A204.1 (cell line): Measurements from ENCODE around the gene NKIRAS1.
"Not testable (repeated sequence)": the region's sequence is repeated elsewhere in the genome, so short reads cannot be mapped to it uniquely, and the experiment has no call there.

Source experiments
- FAIRE-seq: peaks from 2 replicates; lab custom pipeline; 2012; peaks lifted over from hg19 to GRCh38; lab: Jason Lieb, UNC

NKIRAS1 gene

DNA sequence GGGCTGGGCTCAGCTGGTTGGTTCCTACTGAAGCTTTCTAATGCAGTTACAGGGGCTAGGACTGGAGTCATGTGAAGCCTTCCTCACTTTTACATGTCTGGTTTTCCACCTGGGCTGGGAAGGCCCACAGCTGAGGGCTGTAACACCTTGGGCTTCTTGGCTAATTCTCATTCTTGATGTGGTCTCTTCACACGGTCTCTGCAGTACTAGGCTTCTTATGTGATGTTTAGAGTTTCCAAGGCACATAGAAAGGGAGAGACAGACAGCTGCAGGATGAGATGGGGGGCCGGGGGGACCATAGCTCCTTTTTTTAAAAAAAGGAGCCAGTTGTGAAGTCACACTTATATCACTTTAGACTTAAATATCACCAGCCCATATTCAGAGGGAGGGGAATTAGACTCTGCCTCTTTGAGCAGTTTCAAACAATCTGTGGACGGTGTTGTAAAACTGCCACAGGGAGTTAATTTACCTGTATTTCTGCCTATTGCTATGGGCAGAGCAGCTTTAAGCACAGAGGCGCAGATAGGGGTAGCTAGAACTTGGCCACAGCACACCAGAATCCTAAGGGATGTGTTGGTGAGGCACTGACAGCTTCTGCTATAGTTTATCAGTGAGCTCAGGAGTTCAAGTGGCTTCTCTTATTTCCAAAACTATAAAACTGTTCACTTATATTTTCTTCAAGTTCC, 46.7 kb downstream of the NKIRAS1 start:
- no peak for FAIRE-seq

- no peak for FAIRE-seq
Measured at GRCh38 chr3:23867838-23868237, 49.0 kb downstream of the NKIRAS1 start.

DNA sequence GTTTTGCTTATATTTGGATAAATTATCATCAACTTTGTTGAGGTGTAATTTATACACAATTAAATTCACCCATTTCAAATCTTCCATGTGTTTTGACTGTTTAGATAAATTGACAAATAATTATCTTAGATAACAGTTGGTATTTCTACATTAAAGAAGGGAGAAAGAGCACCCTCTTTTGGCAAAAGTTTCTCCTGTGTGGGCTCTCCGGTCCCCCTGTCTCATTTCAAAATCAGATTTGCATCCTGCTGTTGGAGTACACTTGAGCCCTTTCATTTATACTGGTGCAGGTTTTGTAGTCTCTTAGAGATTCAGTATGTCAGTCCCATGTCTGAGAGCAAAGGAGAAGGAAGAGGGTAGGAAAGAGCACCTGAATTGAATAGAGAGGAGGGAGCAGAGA, 49.4 kb downstream of the NKIRAS1 start:
- no peak for FAIRE-seq

DNA sequence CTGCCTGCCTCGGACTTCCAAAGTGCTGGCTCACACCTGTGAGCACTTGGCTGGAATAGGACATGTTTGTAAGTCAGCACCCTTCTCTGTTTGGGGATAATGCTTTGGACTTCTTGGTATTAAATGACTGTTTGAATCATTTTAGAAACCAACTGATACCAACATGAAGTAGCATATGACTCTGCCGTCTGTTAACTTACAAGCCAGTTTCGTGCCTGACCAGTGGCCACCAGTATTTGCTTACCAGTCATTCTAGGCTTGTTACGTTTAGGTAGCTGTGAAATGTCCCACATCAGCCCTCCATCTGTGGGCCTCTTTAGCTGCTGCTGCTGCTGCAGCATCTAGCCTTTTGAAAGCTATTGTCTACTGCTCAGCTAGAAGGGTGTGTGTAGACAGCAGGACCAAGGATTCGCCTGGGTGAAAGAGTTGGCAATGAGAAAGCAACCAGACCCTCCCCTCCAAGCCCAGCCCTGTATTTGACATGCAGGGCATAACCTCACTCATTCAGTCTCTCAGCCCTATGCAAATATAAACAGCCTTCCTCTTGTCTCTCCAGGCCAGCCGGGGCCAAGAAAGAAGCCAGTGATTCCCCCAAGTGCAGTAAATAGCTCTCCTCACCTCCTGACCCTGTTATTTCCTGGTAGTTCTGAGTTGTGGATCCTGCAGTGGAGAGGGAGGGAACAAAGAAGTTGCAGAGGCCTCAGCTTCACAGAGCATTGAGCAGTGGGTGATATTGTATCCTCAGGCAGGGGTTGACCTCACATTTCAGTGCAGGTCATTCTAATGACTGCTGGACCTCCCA, 51.0 kb downstream of the NKIRAS1 start:
- no peak for FAIRE-seq

GRCh38 chr3:23864931-23865330, 51.9 kb downstream of the NKIRAS1 start:
- no peak for FAIRE-seq

DNA sequence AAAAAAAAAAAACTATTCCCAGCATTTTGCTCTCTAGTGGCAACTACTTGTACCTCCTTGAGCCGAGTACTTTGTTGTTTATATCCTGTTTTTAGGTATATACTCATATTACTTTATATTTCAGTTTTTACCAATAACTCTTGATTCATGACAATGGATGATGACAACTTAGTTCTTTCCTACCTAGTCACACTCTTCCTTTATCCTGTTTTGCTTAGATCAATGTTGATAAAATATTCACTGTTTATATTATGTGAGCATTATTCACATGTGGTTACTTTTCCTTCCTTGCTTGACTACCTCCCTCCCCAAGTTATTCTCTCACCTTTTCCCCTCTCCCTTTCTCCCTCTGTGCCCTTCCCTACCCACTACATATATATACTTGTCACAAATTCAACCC, 53.7 kb downstream of the NKIRAS1 start:
- no peak for FAIRE-seq

DNA sequence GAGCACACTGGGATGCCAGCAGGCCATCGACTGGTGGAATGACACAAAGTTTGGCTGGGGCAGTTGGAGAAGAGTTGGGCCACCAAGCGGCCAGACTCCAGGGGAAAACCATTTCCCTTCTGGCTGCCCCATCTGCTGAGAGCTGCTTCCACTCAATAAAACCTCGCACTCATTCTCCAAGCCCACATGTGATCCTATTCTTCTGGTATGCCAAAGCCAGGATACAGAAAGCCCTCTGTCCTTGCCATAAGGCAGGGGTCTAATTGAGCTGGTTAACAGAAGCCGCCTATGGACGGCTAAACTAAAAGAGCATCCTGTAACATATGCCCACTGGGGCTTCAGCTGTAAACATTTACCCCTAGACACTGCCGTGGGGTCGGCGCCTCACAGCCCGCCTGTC, 55.1 kb downstream of the NKIRAS1 start:
- FAIRE-seq, result no peak

GRCh38 chr3:23859839-23860382, 56.9 kb downstream of the NKIRAS1 start:
- no peak for FAIRE-seq

- FAIRE-seq, result no peak
Measured at GRCh38 chr3:23859012-23859743, 57.6 kb downstream of the NKIRAS1 start.

GRCh38 chr3:23856286-23856685, 60.5 kb downstream of the NKIRAS1 start:
- FAIRE-seq, result no peak

- not testable (repeated sequence) for FAIRE-seq
Measured at GRCh38 chr3:23849462-23849861, 67.3 kb downstream of the NKIRAS1 start.

DNA sequence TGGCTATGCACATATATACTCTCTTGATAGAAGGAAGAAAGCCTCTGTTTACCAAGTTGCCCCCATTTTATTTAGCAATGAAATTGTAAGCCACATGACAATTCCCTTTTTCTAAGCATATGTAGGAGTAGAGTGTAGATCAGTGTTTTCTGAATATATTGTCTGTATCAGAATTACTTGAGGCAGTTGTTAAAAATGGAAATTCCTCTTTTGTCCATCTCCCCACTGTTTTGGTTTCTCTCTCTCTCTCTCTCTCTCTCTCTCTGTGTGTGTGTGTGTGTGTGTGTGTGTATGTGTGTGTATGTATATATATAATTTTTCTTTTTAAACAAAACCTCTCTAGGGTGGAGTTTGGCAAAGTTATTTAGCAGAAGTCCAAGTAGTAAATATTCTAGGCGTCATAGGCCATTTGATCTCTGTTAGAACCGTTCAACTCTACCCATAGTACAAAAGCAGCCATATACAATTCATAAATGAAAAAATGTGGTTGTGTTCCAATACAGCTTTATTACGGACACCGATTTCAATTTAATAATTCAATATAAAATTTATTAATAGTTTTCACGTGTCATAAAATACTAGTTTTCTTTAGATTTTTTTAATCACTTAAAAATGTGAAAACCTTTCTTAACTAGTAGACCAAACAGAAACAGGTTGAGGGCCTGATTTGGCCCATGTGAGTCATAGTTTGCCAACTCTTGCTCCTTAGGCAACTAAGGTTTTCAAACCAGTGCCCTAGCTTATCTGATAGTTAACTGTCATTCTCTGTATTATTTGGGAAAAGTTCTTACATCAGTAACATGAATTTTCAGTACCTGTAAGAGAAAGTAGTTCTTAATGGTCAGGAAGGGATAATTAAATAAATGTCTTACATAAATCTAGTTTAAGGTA, 71.2 kb downstream of the NKIRAS1 start:
- FAIRE-seq, result no peak

DNA sequence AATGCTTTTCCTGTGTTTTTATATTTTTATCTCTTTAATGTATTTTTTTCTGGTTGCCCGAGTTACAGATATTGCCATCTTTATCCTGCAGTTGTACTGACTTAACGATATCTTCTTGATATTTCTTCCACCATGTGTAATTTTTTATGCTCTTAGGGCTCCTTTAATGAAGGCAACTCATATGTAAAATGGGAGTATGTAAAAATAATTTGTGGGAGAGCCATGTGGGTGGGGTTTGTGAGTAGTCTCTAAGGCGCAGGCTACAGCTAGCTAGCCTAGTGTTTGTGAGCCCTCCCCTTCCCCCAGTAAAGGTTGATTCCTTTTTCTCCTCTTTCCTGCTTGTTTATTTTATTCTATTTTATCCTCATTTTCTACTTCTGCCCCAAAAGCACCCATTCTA, 72.9 kb downstream of the NKIRAS1 start:
- no peak for FAIRE-seq
